IMR-90 (cell line): Measurements from ENCODE around the gene BMP7. TPM values are rescaled to one million over a fixed set of nuclear protein-coding genes. Genes with fewer than 3 reads are reported as not detected.

Experiments
- ATAC-seq: fragments of 200-7000 bp; cut with Tn5 transposase; 2 replicates; pipeline ENCODE4 v1.9.1; 2020; ENCODE audit warnings: low read depth, mild to moderate bottlenecking, moderate library complexity
- BruUV-seq: library from RNA; stranded (reverse); fragments of 400-500 nt; replicated peaks from 2 replicates; lab custom pipeline; 2021; lab: Mats Ljungman, UMichigan
- CTCF ChIA-PET: fragments of 300-600 bp; formaldehyde crosslinking; extraction: SDS; loops from one replicate; lab custom pipeline; 2021; ENCODE audit warnings: antibody characterized with exemption; lab: Yijun Ruan, JAX
- POLR2A ChIA-PET: fragments of 300-600 bp; sonication (Branson Sonifier 250); formaldehyde crosslinking; loops from one replicate; lab custom pipeline; 2022; ENCODE audit warnings: antibody characterized with exemption; ENCODE audit not compliant: unreplicated experiment; lab: Charles Lee
- DNase-seq: peaks from one replicate; pipeline ENCODE4 v3.0.0; 2013
- H2AFZ ChIP-seq: replicated peaks from 2 replicates; pipeline ENCODE3; 2013; ENCODE audit warnings: low read length, mild to moderate bottlenecking; ENCODE audit not compliant: poor library complexity
- H2AK5ac ChIP-seq: 2 replicates; pipeline ENCODE4 v1.6.1; 2013; ENCODE audit warnings: low read depth, low read length, inconsistent platforms
- H2AK9ac ChIP-seq: replicated peaks from 2 replicates; pipeline ENCODE3; 2013; ENCODE audit warnings: mild to moderate bottlenecking, low read depth, low read length, moderate library complexity; ENCODE audit not compliant: poor library complexity
- H2BK120ac ChIP-seq: 2 replicates; pipeline ENCODE4 v1.6.1; 2013; ENCODE audit warnings: low read depth, low read length, inconsistent platforms
- H2BK15ac ChIP-seq: 3 replicates; pipeline ENCODE4 v1.6.1; 2013; ENCODE audit warnings: low read depth, low read length, inconsistent platforms
- H2BK20ac ChIP-seq: 2 replicates; pipeline ENCODE4 v1.6.1; 2013; ENCODE audit warnings: low read depth, mild to moderate bottlenecking, inconsistent platforms, low read length, moderate library complexity
- H2BK5ac ChIP-seq: 2 replicates; pipeline ENCODE4 v1.6.1; 2013; ENCODE audit warnings: mild to moderate bottlenecking, low read depth, low read length, inconsistent platforms; ENCODE audit not compliant: poor library complexity, severe bottlenecking
- H3K14ac ChIP-seq: replicated peaks from 2 replicates; pipeline ENCODE4 v1.6.1; 2013; ENCODE audit warnings: low read depth, low read length, inconsistent platforms
- H3K18ac ChIP-seq: 2 replicates; pipeline ENCODE4 v1.6.1; 2013; ENCODE audit warnings: low read depth, low read length, control low read depth
- H3K23ac ChIP-seq: 2 replicates; pipeline ENCODE4 v1.6.1; 2013; ENCODE audit warnings: low read depth, low read length, inconsistent platforms
- H3K27ac ChIP-seq: 2 replicates; pipeline ENCODE4 v1.5.1; 2013; ENCODE audit warnings: mild to moderate bottlenecking, control low read depth, low read length; ENCODE audit not compliant: insufficient read depth
- H3K27me3 ChIP-seq: 2 replicates; pipeline ENCODE4 v1.6.1; 2013; ENCODE audit warnings: low read length; ENCODE audit not compliant: control insufficient read depth, insufficient read depth
- H3K36me3 ChIP-seq: 2 replicates; pipeline ENCODE4 v1.6.1; 2013; ENCODE audit warnings: low read length, mixed read lengths; ENCODE audit not compliant: control insufficient read depth, insufficient read depth
- H3K4ac ChIP-seq: 2 replicates; pipeline ENCODE4 v1.6.1; 2013; ENCODE audit warnings: low read depth, low read length, inconsistent platforms
- H3K4me1 ChIP-seq: 2 replicates; pipeline ENCODE4 v1.6.1; 2013; ENCODE audit warnings: low read length, mixed read lengths; ENCODE audit not compliant: control insufficient read depth, insufficient read depth
- H3K4me2 ChIP-seq: 2 replicates; pipeline ENCODE4 v1.6.1; 2013; ENCODE audit warnings: low read depth, mild to moderate bottlenecking, control low read depth, low read length, moderate library complexity
- H3K4me3 ChIP-seq: 2 replicates; pipeline ENCODE4 v1.5.1; 2013; ENCODE audit warnings: low read depth, mild to moderate bottlenecking, control low read depth, low read length, moderate library complexity; ENCODE audit not compliant: insufficient read depth
- H3K56ac ChIP-seq: 2 replicates; pipeline ENCODE4 v1.6.1; 2013; ENCODE audit warnings: low read length, inconsistent platforms; ENCODE audit not compliant: insufficient read depth; ENCODE audit errors: extremely low read depth
- H3K79me1 ChIP-seq, 2 experiments: 2 replicates each; pipeline ENCODE4 v1.6.1; 2013; ENCODE audit warnings: low read length in 2 of 2, inconsistent platforms in 1 of 2, low read depth in 1 of 2
- H3K9ac ChIP-seq: 2 replicates; pipeline ENCODE4 v1.6.1; 2013; ENCODE audit warnings: low read depth, low read length, control low read depth
- H3K9me1 ChIP-seq: 2 replicates; pipeline ENCODE4 v1.6.1; 2013; ENCODE audit warnings: low read length, inconsistent platforms; ENCODE audit not compliant: insufficient read depth
- H3K9me3 ChIP-seq: 2 replicates; pipeline ENCODE4 v1.6.1; 2013; ENCODE audit warnings: low read length; ENCODE audit not compliant: control insufficient read depth, insufficient read depth
- H4K20me1 ChIP-seq: 2 replicates; pipeline ENCODE4 v1.6.1; 2013; ENCODE audit warnings: low read length, inconsistent platforms; ENCODE audit not compliant: insufficient read depth
- H4K5ac ChIP-seq: 2 replicates; pipeline ENCODE4 v1.6.1; 2013; ENCODE audit warnings: mild to moderate bottlenecking, low read depth, low read length, control low read depth
- H4K8ac ChIP-seq, 2 experiments: 2 replicates each; pipeline ENCODE4 v1.6.1; 2013; ENCODE audit warnings: low read depth in 2 of 2, low read length in 2 of 2, control low read depth in 1 of 2, inconsistent platforms in 1 of 2
- H4K91ac ChIP-seq: 2 replicates; pipeline ENCODE4 v1.6.1; 2013; ENCODE audit warnings: low read depth, low read length, inconsistent platforms; ENCODE audit not compliant: insufficient read depth
- BHLHE40 ChIP-seq: fragments of 150-350 bp; IDR thresholded peaks from 2 replicates; pipeline ENCODE4 v1.6.1; 2016; ENCODE audit warnings: mild to moderate bottlenecking, low read depth, low read length
- CEBPB ChIP-seq: IDR thresholded peaks from 2 replicates; pipeline ENCODE4 v1.6.1; 2012; ENCODE audit warnings: low read depth, low read length, improper control_type of control experiment
- CHD1 ChIP-seq: IDR thresholded peaks from 2 replicates; pipeline ENCODE4 v1.6.1; 2012; ENCODE audit warnings: low read depth, low read length, improper control_type of control experiment
- FOS ChIP-seq: fragments of 150-350 bp; IDR thresholded peaks from 2 replicates; pipeline ENCODE4 v1.6.1; 2016; ENCODE audit warnings: low read depth, low read length
- MAFK ChIP-seq: IDR thresholded peaks from 2 replicates; pipeline ENCODE4 v1.6.1; 2012; ENCODE audit warnings: low read depth, low read length, improper control_type of control experiment
- MAZ ChIP-seq: IDR thresholded peaks from 2 replicates; pipeline ENCODE4 v1.6.1; 2012; ENCODE audit warnings: low read depth, mild to moderate bottlenecking, low read length, improper control_type of control experiment, moderate library complexity, borderline replicate concordance
- MXI1 ChIP-seq: IDR thresholded peaks from 2 replicates; pipeline ENCODE4 v1.6.1; 2012; ENCODE audit warnings: low read depth, mild to moderate bottlenecking, low read length, moderate library complexity, borderline replicate concordance
- NFE2L2 ChIP-seq: fragments of 150-350 bp; IDR thresholded peaks from 2 replicates; pipeline ENCODE4 v1.6.1; 2016; ENCODE audit warnings: low read depth, mild to moderate bottlenecking, low read length
- POLR2A ChIP-seq: IDR thresholded peaks from 2 replicates; pipeline ENCODE4 v1.6.1; 2012; ENCODE audit warnings: mild to moderate bottlenecking, low read depth, low read length
- RAD21 ChIP-seq: IDR thresholded peaks from 2 replicates; pipeline ENCODE4 v1.6.1; 2012; ENCODE audit warnings: low read length, improper control_type of control experiment
- RCOR1 ChIP-seq: IDR thresholded peaks from 2 replicates; pipeline ENCODE4 v1.6.1; 2012; ENCODE audit warnings: mild to moderate bottlenecking, low read length, improper control_type of control experiment; ENCODE audit not compliant: insufficient replicate concordance
- RFX5 ChIP-seq: IDR thresholded peaks from 2 replicates; pipeline ENCODE4 v1.8.0; 2012; ENCODE audit warnings: low read depth, mild to moderate bottlenecking, low read length, moderate library complexity
- SMC3 ChIP-seq: fragments of 150-350 bp; IDR thresholded peaks from 2 replicates; pipeline ENCODE4 v1.6.1; 2016; ENCODE audit warnings: low read depth, mild to moderate bottlenecking, antibody characterized with exemption, low read length, moderate library complexity
- WGBS, 2 experiments: methylation state at CpG; one replicate each; pipeline versions ENCODE4 v1.1.5 to v1.1.7; 2013; ENCODE audit warnings: missing lambda C conversion rate in 2 of 2; ENCODE audit not compliant: insufficient read length in 1 of 2; ENCODE audit errors: extremely low coverage in 2 of 2; 5-methylcytosine and 5-hydroxymethylcytosine counted together
- dilution Hi-C: fragments of 300-500 bp; cut with HindIII; formaldehyde crosslinking; loops from one replicate; pipeline ENCODE4 v1.14.3; 2018; ENCODE audit warnings: low sequenced_read_pairs; ENCODE audit not compliant: unreplicated experiment
- in situ Hi-C: fragments of 300-500 bp; cut with MboI; formaldehyde crosslinking; loops from 3 replicates; pipeline ENCODE4 v1.14.3; 2019; ENCODE audit warnings: low sequenced_read_pairs, inconsistent platforms, mixed read lengths
- intact Hi-C: fragments of 100-400 bp; cut with micrococcal nuclease; formaldehyde crosslinking; loops from 2 replicates; pipeline ENCODE4 v1.10.0; 2022
- polyA plus RNA-seq, 3 experiments: library from polyadenylated mRNA; depleted of rRNA; stranded (reverse); fragments of >200 nt; gene quantifications; 2 replicates each; pipeline ENCODE4 v1.2.3, GENCODE V29; 2012; ENCODE audit warnings: low replicate concordance in 1 of 3
- total RNA-seq: library from RNA; depleted of rRNA; stranded (reverse); fragments of >200 nt; gene quantifications from 2 replicates; pipeline ENCODE4 v1.2.3, GENCODE V29; 2012
- TF ChIP-seq, protein P1 (sequence below): fragments of 150-350 bp; IDR thresholded peaks from 2 replicates; pipeline ENCODE4 v1.6.1; 2016; ENCODE audit warnings: low read depth, mild to moderate bottlenecking, low read length, moderate library complexity, borderline replicate concordance
- TF ChIP-seq, protein P2 (sequence below): fragments of 150-350 bp; IDR thresholded peaks from 2 replicates; pipeline ENCODE4 v1.6.1; 2017; ENCODE audit warnings: mild to moderate bottlenecking, antibody characterized with exemption, low read length, low read depth
- TF ChIP-seq, protein P3 (sequence below): conservative IDR thresholded peaks from 2 replicates; pipeline ENCODE4 v1.5.1; 2012; ENCODE audit warnings: mild to moderate bottlenecking, low read depth, low read length, improper control_type of control experiment

The BMP7 gene
- total and polyA plus RNA-seq, 2 of the 4 experiments (the other 2 are of a cell fraction), result not detected

DNA sequence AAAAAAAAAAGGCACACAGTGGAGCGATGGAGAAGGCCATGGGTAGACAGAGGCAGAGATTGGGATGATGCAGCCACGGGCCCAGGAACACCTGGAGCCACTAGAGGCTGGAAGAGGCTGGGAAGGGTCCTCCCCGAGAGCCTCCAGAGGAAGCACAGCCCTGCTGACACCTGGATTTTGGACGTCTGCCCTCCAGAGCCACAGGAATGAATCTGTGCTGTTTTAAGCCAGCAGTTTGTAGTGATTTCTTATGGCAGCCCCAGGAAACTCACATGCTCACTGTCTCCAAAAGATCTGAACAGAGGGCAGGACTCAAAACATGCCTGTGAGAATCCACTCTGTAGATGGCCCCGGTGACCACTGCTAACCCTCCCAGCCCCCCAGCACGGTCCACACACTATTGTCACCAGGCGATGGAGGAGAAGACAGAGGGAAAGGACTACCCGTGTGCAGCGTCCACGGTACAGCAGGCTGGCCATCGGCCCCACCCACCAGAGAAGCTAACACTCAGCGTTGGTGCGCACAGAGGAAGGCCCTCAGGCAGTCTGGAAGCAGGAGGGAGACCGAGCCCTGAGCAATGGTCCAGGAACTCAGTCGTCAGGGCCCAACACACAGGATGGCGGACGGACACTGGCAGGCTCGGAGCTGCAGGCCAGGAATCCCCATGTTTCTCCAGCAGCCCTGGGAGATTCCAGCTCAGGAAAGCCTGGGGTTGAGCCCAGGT lies 99.7 kb downstream of the BMP7 start:
- Histone ChIP-seq H3K27me3 (no peaks in the 10 kb centered on the region), H3K9ac (no peak overlapping the region), H4K5ac (no peak overlapping the region), H3K4me2 (no peak overlapping the region), H3K9me3 (peaks cover 38% of the 10 kb centered on the region), H3K36me3 (no peaks in the 10 kb centered on the region), H2AFZ (no peak overlapping the region), H2BK5ac (no peak overlapping the region), H3K14ac (no peak overlapping the region), H4K20me1 (no peaks in the 10 kb centered on the region), H3K56ac (no peak overlapping the region), H3K4me3 (no peak overlapping the region), H3K18ac (no peak overlapping the region), H3K4me1 (no peaks in the 10 kb centered on the region), H4K91ac (no peak overlapping the region), H3K4ac (no peak overlapping the region), H3K27ac (no peak overlapping the region), H3K9me1 (no peaks in the 10 kb centered on the region), H2BK120ac (no peak overlapping the region), H2BK20ac (no peak overlapping the region), H2AK9ac (no peak overlapping the region), H2AK5ac (no peak overlapping the region), H3K23ac (no peak overlapping the region), H3K79me1 (no peaks in the 10 kb centered on the region), H2BK15ac (no peak overlapping the region), H4K8ac (no peak overlapping the region)
- DNase-seq (no peak), ATAC-seq (no peak)
- ChIA-PET POLR2A (no interaction called here), CTCF (no interaction called here)
- dilution Hi-C loops (no loop called here), intact Hi-C loops (no loop called here), in situ Hi-C loops (no loop called here)
- WGBS, 2 experiments, result 72% methylated on average over 15 of the region's 18 CpGs; no CpG with 5 or more reads in 1 of the 2 experiments
- no TSS peak for BruUV-seq
- no peak for TF ChIP-seq FOS
- no peak for TF ChIP-seq RAD21
- no peak for TF ChIP-seq NFE2L2
- TF ChIP-seq, protein P1, sequence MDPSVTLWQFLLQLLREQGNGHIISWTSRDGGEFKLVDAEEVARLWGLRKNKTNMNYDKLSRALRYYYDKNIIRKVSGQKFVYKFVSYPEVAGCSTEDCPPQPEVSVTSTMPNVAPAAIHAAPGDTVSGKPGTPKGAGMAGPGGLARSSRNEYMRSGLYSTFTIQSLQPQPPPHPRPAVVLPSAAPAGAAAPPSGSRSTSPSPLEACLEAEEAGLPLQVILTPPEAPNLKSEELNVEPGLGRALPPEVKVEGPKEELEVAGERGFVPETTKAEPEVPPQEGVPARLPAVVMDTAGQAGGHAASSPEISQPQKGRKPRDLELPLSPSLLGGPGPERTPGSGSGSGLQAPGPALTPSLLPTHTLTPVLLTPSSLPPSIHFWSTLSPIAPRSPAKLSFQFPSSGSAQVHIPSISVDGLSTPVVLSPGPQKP, result no peak
- TF ChIP-seq MXI1, result no peak
- TF ChIP-seq RCOR1, result no peak
- TF ChIP-seq, protein P2, sequence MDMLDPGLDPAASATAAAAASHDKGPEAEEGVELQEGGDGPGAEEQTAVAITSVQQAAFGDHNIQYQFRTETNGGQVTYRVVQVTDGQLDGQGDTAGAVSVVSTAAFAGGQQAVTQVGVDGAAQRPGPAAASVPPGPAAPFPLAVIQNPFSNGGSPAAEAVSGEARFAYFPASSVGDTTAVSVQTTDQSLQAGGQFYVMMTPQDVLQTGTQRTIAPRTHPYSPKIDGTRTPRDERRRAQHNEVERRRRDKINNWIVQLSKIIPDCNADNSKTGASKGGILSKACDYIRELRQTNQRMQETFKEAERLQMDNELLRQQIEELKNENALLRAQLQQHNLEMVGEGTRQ, result no peak
- TF ChIP-seq CHD1, result no peak
- no peak for TF ChIP-seq BHLHE40
- TF ChIP-seq CEBPB, result no peak
- no peak for TF ChIP-seq MAFK
- TF ChIP-seq, protein P3, sequence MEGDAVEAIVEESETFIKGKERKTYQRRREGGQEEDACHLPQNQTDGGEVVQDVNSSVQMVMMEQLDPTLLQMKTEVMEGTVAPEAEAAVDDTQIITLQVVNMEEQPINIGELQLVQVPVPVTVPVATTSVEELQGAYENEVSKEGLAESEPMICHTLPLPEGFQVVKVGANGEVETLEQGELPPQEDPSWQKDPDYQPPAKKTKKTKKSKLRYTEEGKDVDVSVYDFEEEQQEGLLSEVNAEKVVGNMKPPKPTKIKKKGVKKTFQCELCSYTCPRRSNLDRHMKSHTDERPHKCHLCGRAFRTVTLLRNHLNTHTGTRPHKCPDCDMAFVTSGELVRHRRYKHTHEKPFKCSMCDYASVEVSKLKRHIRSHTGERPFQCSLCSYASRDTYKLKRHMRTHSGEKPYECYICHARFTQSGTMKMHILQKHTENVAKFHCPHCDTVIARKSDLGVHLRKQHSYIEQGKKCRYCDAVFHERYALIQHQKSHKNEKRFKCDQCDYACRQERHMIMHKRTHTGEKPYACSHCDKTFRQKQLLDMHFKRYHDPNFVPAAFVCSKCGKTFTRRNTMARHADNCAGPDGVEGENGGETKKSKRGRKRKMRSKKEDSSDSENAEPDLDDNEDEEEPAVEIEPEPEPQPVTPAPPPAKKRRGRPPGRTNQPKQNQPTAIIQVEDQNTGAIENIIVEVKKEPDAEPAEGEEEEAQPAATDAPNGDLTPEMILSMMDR, result no peak
- TF ChIP-seq SMC3, result no peak
- TF ChIP-seq RFX5, result no peak
- TF ChIP-seq POLR2A, result no peak
- TF ChIP-seq MAZ, result no peak
